ENCODE data around the gene VTA1.

Gene VTA1

GRCh38 chr6:142167486-142167885, 20.4 kb downstream of the VTA1 start:
- ChIA-PET POLR2A (no interaction called here), CTCF (interaction anchor here (3.9 kb wide), 1 partner anchor 20 kb away, joined by 15 read pairs; the partner anchor contains the start of genes NMBR and VTA1)
- DNase-seq (ENCODE audit: extremely low spot score): no peak
- TF ChIP-seq CTCF (IDR thresholded peaks at IDR 0.05; ENCODE audit: control extremely low read depth, extremely low read depth, low read depth, missing control alignments): no peak

GRCh38 chr6:142171351-142171750, 24.3 kb downstream of the VTA1 start:
- ChIA-PET CTCF (interaction anchor here (1.3 to 4.0 kb wide), 4 partner anchors 11 to 25 kb away, joined by 3 to 13 read pairs (median 5); partner anchors contain the start of gene NMBR), POLR2A (no interaction called here)
- TF ChIP-seq CTCF (IDR thresholded peaks at IDR 0.05; ENCODE audit: control extremely low read depth, extremely low read depth, low read depth, missing control alignments): no peak

GRCh38 chr6:142172758-142173157, 25.7 kb downstream of the VTA1 start:
- DNase-seq (ENCODE audit: extremely low spot score): no peak
- CTCF ChIA-PET: interaction anchor here (1.4 to 1.6 kb wide), 2 partner anchors 13 to 26 kb away, joined by 5 read pairs; partner anchors contain the start of gene NMBR
- TF ChIP-seq CTCF (IDR thresholded peaks at IDR 0.05; ENCODE audit: control extremely low read depth, extremely low read depth, low read depth, missing control alignments): no peak
- POLR2A ChIA-PET: no interaction called here

More at GRCh38 chr6:142171351-142171750, 24.3 kb downstream of the VTA1 start:
- no peak for DNase-seq (ENCODE audit: extremely low spot score)

- POLR2A ChIA-PET: no interaction called here
- TF ChIP-seq CTCF (IDR thresholded peaks at IDR 0.05; ENCODE audit: control extremely low read depth, extremely low read depth, low read depth, missing control alignments): no peak
These were observed 26.9 kb downstream of the VTA1 start for GRCh38 chr6:142173980-142174379.

GRCh38 chr6:142174703-142175102, 27.6 kb downstream of the VTA1 start:
- no peak for DNase-seq (ENCODE audit: extremely low spot score)
- CTCF ChIA-PET: no interaction called here
- POLR2A ChIA-PET: no interaction called here
- TF ChIP-seq CTCF (IDR thresholded peaks at IDR 0.05; ENCODE audit: control extremely low read depth, extremely low read depth, low read depth, missing control alignments): no peak

More at GRCh38 chr6:142173980-142174379, 26.9 kb downstream of the VTA1 start:
- CTCF ChIA-PET: interaction anchor here (0.9 kb wide), 1 partner anchor 28 kb away, joined by 3 read pairs; no protein-coding TSS in a partner anchor
- DNase-seq (ENCODE audit: extremely low spot score): no peak

GRCh38 chr6:142178129-142178528, 31.1 kb downstream of the VTA1 start:
- no peak for DNase-seq (ENCODE audit: extremely low spot score)
- POLR2A ChIA-PET: no interaction called here
- no peak for TF ChIP-seq CTCF (IDR thresholded peaks at IDR 0.05; ENCODE audit: control extremely low read depth, extremely low read depth, low read depth, missing control alignments)
- CTCF ChIA-PET: interaction anchor here (0.7 to 1.6 kb wide), 3 partner anchors 11 to 22 kb away, joined by 3 to 6 read pairs (median 3); no protein-coding TSS in a partner anchor

All from GM10248 (cell line).